HG03196 (cell line): ENCODE data around the gene STRIP2.
"Not testable (repeated sequence)": the region's sequence is repeated elsewhere in the genome, so short reads cannot be mapped to it uniquely, and the experiment has no call there.

Experiments
- ATAC-seq: cut with Tn5 transposase; IDR thresholded peaks from one replicate; pipeline ENCODE4 v1.9.1; 2021; ENCODE audit not compliant: unreplicated experiment

STRIP2 gene, protein sequence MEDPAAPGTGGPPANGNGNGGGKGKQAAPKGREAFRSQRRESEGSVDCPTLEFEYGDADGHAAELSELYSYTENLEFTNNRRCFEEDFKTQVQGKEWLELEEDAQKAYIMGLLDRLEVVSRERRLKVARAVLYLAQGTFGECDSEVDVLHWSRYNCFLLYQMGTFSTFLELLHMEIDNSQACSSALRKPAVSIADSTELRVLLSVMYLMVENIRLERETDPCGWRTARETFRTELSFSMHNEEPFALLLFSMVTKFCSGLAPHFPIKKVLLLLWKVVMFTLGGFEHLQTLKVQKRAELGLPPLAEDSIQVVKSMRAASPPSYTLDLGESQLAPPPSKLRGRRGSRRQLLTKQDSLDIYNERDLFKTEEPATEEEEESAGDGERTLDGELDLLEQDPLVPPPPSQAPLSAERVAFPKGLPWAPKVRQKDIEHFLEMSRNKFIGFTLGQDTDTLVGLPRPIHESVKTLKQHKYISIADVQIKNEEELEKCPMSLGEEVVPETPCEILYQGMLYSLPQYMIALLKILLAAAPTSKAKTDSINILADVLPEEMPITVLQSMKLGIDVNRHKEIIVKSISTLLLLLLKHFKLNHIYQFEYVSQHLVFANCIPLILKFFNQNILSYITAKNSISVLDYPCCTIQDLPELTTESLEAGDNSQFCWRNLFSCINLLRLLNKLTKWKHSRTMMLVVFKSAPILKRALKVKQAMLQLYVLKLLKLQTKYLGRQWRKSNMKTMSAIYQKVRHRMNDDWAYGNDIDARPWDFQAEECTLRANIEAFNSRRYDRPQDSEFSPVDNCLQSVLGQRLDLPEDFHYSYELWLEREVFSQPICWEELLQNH

DNA sequence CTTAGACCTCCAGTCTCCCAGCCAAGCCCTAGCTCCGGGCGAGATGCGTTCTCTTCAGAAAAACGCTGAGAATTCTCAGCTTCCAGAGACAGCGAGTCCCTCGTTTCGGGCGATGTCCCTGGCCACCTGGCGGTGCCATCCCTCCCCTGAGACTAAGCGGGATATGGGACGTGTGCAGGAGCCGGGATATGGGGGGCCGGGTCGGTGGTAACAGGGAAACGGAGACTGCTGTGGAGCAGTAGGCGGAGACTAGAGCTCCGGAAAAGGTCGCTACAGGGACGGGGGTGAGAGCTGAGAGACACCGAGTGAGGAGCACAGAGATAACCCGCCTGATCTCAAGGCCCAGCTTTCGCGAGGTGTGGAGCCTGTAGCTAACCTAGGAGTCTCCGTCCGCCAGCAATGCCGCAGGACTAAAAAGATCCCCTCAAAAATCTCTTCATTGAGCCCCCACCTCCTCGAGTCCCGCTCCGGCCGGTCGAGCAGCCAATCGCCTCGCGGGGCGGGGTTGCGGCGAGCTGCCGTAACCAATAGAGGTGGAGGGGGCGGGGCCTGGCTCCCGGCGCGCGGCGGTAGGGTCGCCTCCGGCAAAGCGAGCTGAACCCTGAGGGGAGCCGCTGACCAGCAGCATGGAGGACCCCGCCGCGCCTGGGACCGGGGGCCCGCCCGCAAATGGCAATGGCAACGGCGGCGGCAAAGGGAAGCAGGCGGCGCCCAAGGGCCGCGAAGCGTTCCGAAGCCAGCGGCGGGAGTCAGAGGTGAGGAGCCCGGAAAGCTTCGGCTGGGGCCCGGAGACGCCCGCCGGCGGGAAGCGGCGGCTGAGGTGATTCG is at the start of gene STRIP2:
STRIP2 (plus strand) TSS at position 586 of the 828 bp plus-strand sequence; CDS start at position 627, 41 bp downstream.
- ATAC-seq = peak; percentile 95

DNA sequence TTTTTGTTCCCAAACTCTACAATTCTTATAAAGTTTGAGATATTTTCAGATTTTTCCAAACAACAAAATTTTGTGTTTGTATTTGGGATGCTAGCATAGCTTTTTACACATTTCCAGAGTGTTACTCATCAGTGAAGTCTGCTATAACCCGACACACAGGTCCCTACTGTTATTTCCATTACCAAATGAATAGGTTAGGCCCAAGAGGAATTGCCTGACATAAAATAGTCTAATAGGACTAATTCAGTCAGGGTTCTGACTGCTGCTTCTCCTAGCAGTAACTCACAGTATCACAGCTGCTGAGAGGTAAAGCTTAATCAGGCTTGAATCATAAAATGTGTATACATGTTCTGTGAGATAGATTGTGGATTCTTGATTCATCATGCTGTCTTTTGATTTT is 49.1 kb upstream of the STRIP2 start:
- no peak for ATAC-seq

DNA sequence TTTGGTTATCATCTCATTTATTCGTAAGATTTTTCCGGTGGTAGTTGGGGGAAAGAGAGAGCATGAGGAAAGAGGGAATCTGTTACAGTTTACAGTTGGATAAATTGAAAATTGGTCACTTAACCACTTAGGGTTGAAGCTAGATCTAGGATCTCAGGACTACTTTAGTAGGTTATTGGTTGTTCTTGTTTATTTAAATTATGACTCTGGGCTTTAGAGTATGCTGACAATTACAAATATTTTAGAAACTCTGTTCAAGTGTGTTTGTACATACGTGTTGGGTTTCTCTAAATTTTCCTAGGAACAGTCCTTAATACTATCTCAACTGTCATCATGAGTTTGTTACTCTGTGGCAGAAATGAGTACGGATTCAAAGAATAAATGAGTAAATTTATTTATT is 48.6 kb upstream of the STRIP2 start:
- no peak for ATAC-seq

DNA sequence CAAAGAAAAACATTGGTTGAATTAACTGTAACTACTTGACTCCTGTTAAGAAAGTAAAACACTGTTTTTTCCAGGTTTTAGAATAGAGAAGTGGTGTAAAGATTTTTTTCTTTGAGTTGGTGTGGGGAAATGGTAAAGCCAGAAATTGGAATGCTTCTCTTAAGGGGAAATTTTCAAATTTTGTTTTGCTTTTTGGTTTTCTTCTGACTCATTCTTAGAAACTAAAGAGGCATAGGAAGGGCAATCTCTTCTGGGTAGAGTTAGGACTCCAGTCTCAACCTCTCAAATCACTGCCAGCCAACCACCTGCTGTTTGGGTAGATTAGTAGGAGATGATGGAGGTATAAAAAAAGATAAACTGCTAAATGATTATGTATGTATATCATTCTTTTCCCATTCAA is 47.7 kb upstream of the STRIP2 start:
- ATAC-seq = no peak

DNA sequence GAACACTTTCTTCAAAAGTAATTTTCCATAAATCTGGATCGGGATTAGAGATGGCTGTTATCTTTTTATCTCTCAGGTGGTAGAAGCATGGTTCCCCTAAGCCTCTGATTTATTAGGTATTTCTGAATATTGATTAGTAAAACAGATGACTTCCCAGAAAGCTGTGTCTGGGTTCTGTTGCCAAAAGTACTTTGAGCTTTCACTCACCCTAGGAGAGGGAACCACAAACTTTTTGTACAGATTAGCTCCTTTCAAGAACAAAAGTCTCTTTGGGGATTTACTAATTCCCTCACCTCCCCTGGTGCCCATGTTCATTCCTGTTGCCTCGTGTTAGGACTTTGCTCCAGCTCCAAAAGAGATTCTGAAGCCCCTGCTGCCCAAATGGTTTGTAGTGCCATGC is 46.7 kb upstream of the STRIP2 start:
- no peak for ATAC-seq

DNA sequence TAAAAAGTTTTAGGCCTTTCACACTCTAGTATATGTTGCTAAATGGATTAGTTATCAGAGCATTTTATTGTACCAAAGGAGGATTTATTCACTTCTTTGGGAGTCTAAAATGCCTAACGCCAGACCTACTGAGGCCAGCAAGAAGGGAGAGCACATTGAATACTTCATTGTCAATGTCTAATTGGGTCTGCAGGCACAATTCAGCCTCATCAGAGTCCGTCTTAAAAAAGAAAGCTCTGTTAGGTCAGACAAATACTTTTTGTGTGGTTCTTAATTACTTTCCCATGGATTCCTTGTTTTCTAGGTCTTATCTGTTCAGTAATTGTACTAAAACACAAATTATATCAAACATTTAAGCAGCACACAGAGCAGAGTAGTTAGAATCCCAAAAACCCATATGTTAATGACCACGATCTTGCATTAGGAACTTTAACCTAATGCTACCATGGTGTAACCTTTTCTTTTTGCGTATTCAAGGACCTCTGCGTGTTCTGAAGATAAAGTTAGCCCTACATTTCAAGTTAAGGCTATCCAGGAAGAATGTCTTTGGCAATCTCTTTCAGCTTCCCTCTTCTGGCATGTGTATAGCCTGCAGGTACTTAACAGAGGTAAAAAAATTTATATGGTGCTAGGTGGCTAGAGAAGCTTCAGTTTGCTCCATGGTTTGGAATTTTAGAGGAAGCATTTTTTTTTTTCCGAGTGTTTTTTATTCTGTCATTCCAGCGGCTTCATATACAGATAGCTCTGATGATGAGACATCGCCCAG is 45.7 kb upstream of the STRIP2 start:
- ATAC-seq = no peak

DNA sequence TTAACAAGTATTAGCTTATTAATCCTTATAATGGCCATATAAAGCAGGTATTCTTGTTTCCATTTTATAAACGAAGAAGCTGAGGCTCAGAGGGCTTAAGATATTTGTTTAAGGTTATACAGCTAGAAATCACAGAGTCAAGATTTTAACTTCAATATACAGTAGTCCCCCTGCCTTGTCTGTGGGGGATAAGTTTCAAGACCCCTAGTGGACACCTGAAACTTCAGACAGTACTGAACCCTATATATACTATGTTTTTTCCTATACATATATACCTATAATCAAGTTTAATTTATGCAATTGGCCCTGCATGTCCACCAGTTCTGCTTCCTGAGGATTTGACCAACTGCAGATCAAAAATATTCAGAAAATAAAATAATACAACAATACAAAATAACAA is 44.4 kb upstream of the STRIP2 start:
- ATAC-seq = no peak

DNA sequence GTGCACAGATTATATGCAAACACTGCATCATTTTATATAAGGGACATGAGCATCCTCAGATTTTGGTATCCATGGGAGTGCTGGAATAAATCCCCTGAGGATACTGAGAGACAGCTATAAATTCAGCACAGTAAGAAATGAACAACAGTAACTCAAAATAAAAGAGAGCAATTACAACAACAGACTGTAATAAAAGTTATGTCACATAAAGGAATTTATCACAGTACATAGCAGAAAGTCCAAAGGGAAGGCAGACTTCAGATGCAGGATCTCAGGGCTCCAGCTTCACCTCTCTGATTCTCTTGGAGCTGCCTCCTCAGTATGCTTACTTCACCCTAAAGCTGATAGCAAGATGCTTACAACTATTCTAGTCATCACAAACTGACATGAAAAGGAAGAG is 43.9 kb upstream of the STRIP2 start:
- ATAC-seq = no peak

DNA sequence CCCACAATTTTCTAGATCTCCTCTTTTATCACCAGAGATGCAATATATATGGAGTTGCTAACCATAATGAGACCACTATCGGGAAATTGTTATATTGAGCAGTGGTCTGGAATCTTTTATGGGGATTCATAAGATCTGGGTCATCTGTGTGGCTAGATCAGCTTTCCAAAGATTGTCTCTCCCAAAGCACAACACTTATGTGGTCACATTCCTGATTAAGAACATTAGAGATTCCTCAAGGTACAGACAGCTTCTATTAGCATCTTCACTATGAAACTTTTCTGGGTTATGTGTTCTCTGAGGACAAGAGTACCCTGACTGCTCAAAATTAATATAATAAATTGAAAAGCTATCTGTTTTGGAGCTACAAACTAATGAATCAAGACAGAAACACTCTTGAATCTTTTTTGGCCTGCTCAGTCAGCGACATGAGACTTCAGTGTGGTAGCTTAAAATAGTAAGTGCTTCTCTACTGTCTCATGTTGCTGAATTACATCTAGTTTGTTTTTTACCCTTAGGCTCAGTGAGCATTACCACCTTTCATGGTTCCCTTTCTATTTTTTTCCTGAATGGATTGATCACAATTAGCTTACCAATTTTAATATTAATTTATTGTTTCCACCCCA is 42.6 kb upstream of the STRIP2 start:
- no peak for ATAC-seq

DNA sequence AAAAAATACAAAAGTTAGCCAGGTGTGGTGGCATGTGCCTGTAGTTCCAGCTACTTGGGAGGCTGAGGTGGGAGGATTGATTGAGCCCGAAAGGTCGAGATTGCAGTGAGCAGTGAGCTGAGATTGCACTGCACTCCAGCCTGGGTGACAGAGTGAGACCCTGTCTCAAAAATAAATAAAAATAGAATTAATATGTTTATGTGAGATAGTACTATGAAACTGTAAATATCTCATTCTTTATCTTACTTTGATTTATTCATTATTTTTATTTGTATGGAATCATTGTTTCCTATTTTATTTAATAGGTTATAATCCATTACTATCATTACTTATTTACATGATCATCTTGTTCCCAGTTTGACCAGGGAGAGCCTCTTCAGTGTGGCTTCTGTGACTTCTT is 41.0 kb upstream of the STRIP2 start:
- no peak for ATAC-seq

DNA sequence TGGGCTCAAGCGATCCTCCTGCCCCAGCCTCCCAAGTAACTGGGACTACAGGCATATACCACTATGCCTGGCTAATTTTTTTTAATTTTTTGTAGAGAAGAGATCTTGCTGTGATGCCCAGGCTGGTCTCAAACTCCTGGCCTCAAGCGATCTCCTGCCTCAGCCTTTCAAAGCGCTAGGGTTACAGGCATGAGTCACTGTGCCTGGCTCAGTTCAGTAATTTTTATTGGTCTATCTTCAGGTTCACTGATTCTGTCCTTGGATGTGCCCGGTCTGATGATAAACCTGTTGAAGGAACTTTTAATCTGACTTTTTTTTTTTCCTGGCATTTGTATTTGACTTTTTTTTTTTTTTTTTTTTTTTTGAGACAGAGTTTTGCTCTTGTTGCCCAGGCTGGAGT is 40.1 kb upstream of the STRIP2 start:
- no peak for ATAC-seq

DNA sequence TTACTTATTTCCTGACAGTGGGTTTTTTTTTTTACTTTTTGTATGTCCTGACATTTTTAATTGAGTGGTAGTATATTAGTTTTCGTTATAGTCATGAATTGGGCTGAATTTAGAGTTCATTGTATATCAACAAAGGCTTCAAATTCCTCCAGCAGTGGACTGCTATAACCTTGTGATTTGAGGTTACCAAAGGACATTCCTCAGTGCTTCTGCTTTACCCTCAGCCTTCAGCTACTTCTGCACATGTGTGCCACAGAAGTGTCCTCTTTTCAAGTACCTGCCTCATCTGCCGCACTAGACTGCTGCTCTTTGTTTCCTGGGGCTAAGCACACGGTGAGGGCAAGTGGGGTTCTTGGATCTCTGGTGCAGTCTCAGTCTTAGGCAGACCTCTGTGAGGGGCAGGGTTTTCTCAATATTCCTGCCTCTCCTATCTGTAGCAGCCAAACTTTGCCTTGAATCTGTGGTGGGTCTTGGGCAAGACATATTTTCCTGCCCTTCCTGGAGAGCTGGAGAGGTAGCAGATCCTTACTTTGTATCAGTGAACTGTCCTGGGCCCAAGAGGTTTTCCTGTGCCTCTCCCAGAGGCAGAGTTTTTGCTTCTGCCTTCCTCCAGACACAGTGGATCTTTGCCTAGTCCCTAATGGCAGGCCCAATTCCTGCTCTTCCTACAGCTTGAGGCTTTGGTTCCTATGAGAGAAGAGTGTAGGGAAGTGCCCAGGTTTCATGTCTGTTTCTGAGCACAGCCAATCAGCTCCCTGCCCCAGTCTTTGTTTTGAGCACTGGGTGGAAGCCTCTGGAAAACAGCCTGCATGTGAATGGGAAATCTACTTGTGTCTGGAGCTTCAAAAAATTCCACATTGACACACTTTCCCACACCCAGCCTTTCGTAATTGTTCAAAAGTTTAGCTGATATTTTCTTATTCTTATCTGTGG is 39.0 kb upstream of the STRIP2 start:
- ATAC-seq = no peak

DNA sequence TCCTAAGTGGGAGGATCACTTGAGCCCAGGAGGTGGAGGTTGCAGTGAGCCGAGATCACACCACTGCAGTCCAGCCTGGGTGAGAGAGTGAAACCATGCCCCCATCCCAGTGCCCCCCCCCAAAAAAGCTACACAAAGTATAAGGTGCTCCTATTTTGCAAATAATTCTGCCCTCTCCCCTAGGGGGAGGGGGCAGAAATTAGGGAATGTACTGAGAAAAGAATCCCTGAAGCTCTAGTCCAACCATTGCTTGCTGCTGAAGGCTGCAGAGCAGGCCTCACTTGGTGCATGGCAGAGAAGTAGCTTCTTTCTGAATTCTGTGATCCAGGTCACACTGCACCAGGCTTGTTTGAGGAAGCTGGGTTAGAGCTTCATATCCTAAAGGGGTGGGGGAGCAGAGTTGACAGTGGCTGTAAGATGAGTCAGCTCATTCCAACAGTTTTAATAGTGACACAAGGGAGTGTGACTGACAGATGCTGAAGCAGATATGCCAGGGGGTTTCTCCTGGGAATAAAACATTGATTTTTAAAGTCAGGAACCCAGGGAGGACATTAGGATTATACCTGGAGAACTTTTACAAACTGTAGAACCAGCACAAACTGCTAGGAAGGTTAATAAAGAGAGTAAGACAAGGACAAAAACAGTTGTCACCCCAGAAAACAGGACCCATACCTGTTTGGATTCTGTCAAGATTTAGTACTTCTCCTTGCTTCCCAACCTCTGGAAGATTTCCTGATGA is 32.8 kb upstream of the STRIP2 start:
- ATAC-seq = no peak

DNA sequence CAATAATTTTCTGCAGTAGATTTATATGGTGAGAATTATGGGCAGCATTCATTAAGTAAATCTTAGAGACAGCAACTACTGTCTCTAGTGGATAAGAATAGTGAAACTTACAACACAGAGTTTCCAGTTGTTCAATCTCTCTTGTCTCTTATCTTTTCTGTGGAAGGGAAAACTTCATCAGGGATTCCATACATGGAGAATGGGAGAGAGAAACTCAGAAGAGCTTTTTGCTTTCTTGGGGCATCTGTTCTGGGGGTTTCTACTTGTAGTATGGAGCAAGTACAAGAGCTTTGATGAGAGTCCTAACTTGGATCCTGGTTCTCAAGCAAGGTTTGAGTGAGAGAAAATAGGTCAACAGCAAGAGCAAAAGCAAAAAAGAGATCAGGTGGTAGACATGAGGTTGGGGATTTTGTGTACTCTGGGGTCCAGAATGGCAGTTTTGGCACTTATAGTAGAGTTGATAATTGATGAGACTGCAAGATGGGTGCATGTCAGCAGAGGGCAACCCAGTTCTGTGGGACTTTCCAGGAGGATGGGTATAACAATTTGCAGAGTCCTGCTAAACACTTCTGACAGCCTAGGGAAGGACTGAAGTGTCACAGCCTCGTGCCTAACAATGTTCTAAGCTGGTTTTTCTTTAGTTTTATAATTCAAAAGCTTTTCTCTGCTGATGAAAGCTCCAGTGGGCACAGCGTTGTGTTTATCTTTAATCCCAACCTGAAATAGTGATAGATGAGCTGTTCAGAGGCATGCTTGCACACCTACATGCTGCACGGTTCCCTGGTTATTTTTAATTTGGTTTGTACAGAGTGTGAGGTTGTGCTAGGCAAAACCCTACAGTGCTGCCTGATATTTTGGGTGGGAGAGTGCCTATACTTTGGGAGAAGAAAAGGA is 32.0 kb upstream of the STRIP2 start:
- no peak for ATAC-seq

DNA sequence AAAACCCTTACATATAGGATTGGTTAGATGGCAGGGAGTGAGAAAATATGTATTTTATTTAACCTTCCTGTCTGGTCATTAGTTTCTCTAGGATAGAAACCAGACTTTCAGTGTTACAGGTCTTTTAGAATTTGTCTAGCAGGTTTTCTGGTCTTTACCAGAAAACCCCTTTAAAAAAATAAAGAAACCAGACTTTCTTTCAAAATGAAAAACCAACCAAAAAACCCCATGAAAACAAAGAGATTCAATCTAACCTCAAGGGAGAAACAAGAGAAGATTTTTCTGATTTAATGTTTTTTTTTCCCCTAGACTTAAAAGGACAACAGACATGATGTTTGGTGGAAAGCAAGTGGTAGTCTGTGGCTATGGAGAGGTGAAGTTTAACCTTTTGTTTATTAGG is 28.7 kb upstream of the STRIP2 start:
- ATAC-seq = no peak

DNA sequence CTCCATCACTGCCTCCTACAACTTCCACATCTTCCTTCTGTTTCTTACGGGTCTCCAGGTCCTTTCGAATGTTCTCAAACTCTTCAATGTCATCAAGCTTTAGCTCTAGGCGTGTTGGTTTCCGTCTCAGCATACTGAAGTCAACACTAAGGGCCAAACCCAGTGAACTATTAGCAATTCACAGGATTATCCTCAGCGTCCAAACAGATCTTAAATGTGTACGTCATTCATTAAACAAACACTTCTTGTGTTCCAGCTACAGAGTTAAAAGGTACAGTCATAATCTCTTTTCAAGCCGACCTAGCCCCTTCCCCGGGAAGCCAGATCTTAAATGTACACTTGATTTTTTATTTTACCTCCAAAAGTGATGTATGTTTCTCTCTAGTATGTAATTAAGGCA is 24.0 kb upstream of the STRIP2 start:
- ATAC-seq = not testable (repeated sequence)

DNA sequence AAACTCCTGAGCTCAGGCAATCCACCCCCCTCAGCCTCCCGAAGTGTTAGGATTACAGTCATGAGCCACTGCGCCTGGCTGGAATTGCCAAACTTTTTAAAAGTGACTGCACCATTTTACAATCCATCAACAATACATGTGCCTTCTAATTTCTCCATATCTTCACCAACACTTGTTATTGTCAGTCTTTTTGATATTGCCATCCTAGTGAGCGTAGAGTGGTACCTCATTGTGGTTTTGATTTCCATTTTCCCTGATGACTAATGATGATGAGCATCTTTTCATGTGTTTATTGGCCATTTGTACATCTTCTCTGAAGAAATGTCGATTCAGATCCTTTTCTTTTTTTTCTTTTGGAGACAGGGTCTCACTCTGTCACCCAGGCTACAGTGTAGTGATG is 21.7 kb upstream of the STRIP2 start:
- no peak for ATAC-seq
